ENCODE data around the gene CSNK1A1L.

- TF ChIP-seq CTCF (IDR thresholded peaks at IDR 0.05; ENCODE audit: low read length) (no peak), EZH2 (IDR thresholded peaks at IDR 0.05; ENCODE audit: borderline replicate concordance, low read length) (no peak)
These were observed 8.4 kb downstream of the CSNK1A1L start for GRCh38 chr13:37097076-37097475.

All from OCI-LY1 (cell line).